Upper lobe of left lung (tissue), 4 donors: ENCODE results near the gene PDGFC.

Experiments used
- CTCF ChIP-seq, 6 experiments: fragments of 450-650 bp in 4 of 6; fragments of 200-600 bp in 2 of 6; sonication (generic) in 2 of 6; IDR thresholded peaks; one replicate each; pipeline ENCODE4 v1.5.1; 2016 to 2019; ENCODE audit warnings: antibody characterized with exemption in 6 of 6
- POLR2A ChIP-seq, 4 donors: fragments of 450-650 bp; IDR thresholded peaks; one replicate each; pipeline ENCODE4 v1.5.1; 2016 to 2017; ENCODE audit warnings: antibody characterized with exemption in 4 of 4, mild to moderate bottlenecking in 2 of 4
- POLR2AphosphoS5 ChIP-seq, 2 donors: sonication (generic); formaldehyde crosslinking; IDR thresholded peaks; one replicate each; pipeline ENCODE4 v1.5.1; 2017; ENCODE audit warnings: antibody characterized with exemption in 2 of 2

DNA sequence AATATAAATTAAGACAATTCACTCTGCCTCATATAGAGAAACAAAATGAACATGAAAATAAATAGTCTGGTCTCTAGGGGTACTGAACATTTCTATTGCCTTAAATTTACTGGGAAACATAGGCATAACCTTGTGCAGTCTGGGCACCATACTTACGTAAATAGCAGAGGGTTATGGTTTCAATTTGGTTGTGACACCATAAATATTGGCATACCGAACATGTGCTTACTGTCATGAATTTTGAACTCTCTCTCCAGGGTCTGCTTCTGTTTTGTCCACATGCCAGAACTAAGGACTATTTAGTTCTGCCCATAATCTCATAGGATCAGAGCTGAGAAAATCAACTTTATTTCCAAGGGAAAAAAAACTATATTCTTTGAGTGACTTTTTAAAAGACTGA is 17.6 kb downstream of the PDGFC start:
- TF ChIP-seq POLR2A (IDR thresholded peaks at IDR 0.05) (no peak), CTCF (IDR thresholded peaks at IDR 0.05) (no peak), POLR2AphosphoS5 (IDR thresholded peaks at IDR 0.05) (no peak)
